Stimulated activated CD8-positive, alpha-beta memory T cell treated with anti-CD3 and anti-CD28 coated beads, Interleukin-12 subunit alpha, Interleukin-12 subunit beta, amount 100 ng/mL, for 4 hours (primary cell): Measurements from ENCODE around the gene TAS2R43.
"Not testable (repeated sequence)": the region's sequence is repeated elsewhere in the genome, so short reads cannot be mapped to it uniquely, and the experiment has no call there.

Experiments used
- DNase-seq: peaks from one replicate; pipeline ENCODE4 v3.0.0-alpha.2; 2020; ENCODE audit warnings: low read depth

Gene TAS2R43, protein sequence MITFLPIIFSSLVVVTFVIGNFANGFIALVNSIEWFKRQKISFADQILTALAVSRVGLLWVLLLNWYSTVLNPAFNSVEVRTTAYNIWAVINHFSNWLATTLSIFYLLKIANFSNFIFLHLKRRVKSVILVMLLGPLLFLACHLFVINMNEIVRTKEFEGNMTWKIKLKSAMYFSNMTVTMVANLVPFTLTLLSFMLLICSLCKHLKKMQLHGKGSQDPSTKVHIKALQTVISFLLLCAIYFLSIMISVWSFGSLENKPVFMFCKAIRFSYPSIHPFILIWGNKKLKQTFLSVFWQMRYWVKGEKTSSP

DNA sequence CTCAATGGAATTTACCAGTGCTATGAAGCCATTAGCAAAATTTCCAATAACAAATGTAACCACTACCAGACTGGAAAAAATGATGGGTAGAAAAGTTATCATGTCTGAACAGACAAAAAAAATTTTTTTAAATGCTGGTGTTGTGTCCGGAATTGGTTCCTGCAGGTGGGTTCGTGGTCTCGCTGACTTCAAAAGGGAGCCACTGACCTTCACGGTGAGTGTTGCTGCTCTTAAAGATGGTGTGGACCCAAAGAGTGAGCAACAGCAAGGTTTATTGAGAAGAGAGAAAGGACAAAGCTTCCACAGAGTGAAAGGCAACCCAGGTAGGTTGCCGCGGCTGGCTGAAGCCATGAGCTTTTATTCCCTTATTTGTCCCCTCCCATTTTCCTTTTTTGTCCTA is at the start of gene TAS2R43:
TAS2R43 (minus strand) TSS at position 186 of the 400 bp plus-strand sequence; CDS start at position 102, 84 bp downstream.
- DNase-seq, result no peak

DNA sequence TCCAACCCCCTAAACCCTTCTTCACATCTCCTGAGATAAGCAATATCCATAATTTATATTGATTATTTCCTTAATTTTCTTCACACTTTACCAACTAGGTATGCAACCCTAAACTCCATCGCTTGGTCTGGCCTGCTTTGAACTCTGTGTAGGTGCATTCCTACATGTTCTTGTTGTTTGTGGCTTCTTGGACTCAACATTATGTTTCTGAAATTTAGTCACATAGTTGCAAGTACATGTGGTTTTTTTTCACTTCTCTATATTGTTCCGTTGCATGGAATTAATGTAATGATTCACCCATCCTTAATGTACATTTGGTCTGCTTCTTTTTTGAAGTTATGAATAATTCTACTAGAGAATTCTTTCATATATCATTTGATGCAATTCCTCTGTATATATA is 44.0 kb upstream of the TAS2R43 start:
- DNase-seq, result no peak

DNA sequence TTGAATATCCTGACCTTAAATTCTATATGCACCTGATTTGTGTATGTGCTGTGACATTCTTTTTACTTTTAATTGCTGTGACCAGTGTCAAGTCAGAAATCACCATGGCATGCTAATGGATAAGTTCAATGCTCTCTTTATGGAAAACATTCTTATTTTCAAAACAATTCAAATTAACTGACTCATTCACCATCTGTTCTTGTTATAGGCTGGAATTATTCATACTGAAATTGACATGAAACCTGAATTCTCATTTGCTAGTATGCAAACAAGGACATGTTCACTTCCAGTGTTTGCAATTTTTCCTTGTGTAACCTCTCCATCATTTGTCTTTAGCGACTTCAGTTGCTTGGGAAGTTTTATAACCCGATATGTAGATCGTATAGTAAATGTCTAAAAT is 42.2 kb upstream of the TAS2R43 start, which contains the start of gene TAS2R30:
TAS2R30 (minus strand) TSS at position 340 of the 400 bp plus-strand sequence. CDS start 400 bp downstream, outside the sequence.
- DNase-seq, result no peak

DNA sequence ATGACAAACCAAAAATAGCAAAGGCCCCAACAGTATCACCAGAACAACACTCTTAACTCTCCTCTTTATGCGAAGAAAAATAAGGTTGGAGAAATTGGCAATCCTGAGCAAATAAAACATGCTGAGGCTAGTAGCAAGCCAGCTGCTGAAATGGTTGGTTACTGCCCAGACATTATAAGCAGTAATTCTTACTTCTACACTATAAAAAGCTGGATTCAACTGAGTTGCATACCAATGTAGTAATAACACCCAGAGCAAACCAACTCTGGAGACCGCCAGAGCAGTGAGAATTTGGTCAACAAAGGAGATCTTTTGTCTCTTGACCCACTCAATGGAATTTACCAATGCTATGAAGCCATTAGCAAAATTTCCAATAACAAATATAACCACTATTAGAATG is 41.7 kb upstream of the TAS2R43 start:
- no peak for DNase-seq

DNA sequence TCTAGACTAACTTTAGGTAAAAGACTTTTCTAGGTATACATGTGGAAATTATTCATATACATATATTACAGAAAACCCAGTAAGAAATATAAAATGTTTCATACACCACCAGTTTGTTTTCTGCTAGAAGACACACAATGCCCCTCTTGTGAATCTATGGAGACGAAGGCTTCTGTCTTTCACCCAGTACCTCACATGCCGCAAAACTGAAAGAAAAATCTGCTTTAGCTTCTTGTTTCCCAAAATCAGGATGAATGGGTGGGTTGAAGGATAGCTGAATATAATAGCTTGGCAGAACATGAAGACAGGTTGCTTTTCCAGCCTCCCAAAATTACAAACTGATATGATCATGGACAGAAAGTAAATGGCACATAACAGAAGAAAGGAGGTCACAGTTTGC is 41.0 kb upstream of the TAS2R43 start:
- no peak for DNase-seq

DNA sequence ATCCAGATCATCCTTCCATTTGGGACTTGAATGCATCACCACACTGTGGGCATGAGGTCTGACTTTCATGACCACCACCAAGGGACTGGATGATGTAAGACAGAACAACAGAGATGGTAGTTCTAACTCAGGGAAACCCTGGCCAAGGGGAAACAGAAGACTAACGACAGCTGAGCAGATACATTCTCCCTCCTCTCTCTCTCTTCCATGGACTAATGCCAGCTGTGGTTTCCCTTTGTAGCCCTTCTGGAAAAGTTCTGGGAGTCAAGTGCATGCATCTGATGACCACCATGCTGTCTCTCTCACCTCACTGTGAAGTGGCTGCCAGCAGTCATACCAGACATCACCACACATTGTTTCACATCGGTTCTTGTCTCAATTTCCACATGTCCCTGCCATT is 38.9 kb upstream of the TAS2R43 start:
- no peak for DNase-seq

DNA sequence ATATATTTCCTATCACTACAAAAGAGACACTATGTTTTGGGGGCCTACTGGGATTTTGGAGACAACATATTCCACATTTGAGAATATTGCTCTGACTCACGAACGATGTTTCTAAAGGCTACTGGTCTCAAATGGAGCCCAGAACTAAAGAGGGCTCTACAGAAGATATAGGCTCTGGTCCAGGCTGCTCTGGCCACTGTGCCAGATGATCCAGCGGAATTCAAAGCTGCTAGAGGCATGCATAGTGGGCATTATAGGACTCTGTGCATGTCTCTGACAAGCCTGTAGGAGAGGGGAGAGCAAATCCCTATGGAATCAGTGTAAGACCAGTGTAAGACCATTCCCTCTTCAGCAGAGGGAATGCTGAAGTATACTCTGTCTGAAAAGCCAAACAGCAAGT is 38.3 kb upstream of the TAS2R43 start:
- DNase-seq, result no peak

DNA sequence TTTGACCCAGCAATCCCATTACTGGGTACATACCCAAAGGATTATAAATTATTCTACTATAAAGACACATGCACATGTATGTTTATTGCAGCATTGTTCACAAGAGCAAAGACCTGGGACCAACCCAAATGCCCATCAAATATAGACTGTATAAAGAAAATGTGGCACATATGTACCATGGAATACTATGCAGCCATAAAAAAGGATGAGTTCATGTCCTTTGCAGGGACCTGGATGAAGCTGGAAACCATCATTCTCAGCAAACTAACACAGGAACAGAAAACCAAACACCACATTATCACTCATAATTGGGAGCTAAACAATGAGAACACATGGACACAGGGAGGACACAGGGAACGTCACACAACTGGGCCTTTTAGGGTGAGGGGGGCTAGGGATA is 22.0 kb upstream of the TAS2R43 start:
- not testable (repeated sequence) for DNase-seq

DNA sequence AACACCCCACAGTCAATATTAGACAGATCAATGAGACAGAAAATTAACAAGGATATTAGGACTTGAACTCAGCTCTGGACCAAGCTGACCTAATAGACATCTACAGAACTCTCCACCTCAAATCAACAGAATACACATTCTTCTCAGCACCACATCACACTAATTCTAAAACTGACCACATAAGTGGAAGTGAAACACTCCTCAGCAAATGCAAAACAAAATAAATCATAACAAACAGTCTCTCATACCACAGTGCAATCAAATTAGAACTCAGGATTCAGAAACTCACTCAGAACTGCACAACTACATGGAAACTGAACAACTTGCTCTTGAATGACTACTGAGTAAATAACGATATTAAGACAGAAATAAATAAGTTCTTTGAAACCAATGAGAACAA is 19.1 kb upstream of the TAS2R43 start:
- not testable (repeated sequence) for DNase-seq

DNA sequence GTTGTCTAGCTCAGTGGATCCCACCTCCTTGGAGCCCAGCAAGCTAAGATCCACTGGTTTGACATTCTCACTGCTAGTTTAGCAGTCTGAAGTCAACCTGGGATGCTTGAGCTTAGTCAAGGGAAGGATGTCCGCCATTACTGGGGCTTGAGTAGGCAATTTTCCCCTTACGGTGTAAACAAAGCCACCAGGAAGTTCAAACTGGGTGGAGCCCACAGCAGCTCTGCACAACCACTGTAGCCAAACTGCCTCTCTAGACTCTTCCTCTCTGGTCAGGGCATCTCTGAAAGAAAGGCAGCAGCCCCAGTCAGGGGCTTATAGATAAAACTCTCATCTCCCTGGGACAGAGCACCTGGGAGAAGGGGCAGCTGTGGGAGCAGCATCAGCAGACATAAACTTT is 16.7 kb upstream of the TAS2R43 start:
- DNase-seq, result no peak

DNA sequence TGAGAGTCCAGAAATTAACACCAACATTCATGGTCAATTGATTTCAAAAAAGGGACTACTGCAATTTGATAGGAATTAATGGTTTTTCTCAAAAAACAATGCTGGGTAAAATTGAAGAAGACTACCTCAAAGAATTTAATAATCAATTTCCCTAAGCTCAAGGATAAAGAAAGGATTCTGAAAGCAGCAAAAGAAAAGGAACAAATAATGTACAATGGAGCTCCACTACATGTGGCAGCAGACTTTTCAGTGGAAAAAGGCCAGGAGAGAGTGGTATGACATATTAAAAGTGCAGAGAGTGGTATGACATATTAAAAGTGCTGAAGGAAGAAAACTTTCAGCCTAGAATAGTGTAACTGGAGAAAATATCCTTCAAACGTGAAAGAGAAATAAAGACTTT is 15.6 kb upstream of the TAS2R43 start:
- no peak for DNase-seq

DNA sequence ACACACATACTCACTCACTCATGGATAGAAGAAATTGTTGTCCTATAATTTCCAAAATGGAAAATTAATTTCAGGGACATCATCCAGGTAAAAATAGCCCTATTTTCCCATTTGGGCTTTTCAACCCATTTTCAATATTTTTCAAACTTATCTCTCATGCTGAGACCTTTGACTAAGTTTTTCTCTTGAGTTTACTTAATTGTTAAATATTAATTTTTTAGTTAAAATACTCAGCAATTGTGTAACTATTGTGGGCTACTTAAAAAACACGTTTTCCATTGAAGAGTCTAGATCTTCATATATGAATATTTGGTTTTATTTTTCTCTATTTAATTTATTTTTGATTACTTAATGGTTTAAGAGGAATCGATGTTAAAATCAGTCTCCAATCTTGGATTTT is 14.2 kb upstream of the TAS2R43 start:
- DNase-seq, result no peak

DNA sequence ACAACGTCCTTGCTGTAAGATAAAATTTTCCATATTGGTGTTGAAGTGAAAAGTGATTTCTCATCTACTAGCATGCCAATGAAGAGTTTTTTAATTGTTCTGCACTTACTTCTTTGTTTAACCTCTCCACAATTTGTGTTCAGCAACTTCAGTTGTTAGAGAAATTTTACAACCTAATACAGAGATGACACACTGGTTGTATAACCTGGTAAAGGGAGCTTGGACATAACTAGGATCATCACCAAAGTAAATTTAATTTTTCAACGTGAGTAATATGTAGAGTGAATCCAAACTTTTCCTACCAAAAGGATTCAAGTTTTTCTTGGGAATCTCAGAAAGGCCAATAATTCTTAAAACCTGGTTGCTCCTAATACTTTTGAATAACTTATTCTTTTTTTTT is 13.4 kb upstream of the TAS2R43 start:
- DNase-seq, result no peak

DNA sequence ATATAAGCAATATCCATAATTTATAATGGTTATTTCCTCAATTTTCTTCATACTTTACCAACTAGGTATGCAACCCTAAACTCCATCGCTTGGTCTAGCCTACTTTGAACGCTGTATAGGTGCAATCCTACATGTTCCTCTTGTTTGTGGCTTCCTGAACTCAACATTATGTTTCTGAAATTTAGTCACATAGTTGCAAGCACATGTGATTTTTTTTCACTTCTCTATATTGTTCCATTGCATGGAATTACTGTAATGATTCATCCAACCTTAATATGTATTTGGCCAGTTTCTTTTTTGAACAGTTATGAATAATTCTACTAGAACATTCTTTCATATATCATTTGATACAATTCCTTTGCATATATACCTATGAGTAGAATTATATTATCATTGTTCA is 2.8 kb upstream of the TAS2R43 start:
- not testable (repeated sequence) for DNase-seq

DNA sequence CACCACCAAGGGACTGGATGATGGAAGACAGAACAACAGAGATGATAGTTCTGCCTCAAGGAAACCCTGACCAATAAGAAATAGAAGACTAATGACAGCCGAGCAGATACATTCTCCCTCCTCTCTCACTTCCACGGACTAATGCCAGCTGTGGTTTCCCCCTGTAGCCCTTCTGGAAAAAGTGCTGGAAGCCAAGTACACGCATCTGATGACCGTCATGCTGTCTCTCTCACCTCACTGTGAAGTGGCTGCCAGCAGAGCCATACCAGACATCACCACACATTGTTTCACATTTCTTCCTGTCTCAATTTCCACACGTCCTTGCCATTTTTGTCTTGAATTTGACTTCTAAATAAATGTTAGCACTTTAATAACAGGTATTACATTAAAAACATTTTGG is 2.9 kb downstream of the TAS2R43 start:
- no peak for DNase-seq

DNA sequence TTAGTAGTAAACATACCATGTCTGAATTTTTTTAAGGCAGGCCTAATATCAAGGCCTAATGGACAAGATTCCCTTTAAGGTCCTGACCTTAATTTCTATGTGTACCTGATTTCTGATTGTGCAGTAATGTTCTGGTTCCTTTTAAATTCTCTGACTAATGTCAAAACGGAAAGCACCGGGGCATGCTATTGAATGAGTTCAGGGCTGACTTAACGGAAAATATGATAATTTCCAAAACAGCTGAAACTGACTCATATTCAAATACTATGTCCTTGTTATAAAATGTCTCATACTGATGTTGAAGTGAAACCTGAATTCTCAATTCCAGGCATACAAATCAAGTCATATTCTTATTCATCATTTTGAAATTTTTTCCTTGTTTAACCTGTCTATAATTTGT is 6.7 kb downstream of the TAS2R43 start:
- no peak for DNase-seq

DNA sequence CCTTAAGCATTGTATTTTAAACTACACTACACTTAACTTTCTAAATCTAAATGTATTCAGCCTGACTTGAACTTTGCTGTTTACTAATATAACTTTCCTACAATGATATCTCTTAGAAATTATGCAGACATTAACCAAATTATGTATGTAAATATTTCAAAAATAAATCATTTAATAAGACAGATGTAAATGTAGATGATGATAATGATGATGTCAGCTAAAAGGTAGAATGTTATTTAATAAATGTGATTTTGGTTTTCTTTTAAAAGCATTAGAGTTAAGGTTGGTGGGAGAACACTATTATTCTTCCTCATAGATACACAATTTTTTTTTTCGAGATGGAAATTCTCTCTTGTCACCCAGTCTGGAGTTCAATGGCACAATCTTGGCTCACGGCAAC is 10.1 kb downstream of the TAS2R43 start:
- no peak for DNase-seq

DNA sequence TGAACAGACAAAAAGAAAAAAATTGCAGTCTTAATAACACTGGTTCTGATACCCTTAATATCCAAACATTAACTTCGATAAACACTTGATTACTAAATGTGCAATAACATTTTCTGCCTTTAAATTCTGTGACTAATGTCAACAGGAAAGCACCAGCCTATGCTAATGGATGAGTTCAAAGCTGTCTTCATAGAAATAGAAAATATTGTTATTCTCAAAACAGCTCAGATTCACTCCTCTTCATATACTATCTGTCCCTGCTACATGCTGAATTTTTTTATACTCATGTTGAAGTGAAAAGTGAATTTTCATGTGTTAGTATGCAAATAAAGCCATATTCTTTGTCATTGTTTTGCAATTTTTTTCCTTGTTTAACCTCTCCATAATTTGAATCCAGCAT is 13.9 kb downstream of the TAS2R43 start:
- no peak for DNase-seq

DNA sequence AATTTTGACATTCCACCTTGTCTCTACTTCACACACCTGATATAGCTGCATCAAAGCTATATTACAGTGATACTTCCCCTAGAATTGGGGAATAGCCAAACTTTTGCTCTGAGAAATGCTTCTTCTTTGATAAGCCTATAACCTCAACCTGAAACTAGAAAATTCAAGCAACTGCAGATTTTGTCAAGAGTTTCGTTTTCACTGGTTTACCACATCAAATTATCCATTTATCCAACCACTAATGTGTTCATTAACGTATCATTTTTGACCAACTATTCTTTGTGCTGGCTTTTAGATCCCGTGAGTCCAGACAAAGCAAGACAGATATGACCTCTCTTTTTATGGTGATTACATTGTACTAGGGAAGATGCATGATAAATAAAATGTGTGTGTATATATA is 16.5 kb downstream of the TAS2R43 start:
- DNase-seq, result no peak

DNA sequence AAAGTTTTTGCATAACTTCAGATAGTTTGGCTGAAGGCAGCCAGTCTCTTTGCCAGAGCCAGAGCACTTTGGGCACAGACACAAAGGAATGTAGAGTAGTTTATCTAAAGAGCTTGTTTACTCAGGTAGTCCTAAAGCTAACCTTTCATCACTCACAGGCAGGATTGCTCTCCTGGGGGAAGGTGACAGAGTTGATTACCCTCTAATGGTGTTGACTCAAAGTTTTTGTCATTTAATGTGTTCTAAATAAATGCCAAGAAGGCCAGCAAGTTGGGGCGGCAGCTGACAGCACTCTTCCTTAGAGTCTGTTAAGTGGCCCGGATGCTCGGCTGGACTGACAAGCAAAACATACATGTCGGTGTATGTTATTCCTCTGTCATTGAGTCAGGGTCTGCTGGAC is 20.7 kb downstream of the TAS2R43 start:
- DNase-seq, result no peak

DNA sequence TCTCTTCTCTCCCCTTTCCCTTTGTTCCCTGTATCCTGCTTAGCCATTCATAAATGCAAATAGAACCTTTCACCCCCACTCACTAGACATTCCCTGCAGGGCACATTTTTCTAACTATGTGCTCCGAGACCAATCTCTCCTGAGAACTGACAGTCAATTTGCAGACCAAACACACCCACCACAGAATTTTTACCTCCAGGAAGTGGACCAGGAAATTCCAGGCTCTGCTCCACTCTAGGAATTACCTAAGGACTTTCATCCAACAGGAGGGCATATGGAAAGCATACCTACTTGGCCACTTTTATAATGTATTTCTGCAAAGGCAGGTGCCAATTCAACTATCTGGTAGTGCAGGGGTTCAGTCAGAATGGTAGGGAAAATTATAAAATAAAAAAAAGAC is 21.1 kb downstream of the TAS2R43 start:
- DNase-seq, result no peak

DNA sequence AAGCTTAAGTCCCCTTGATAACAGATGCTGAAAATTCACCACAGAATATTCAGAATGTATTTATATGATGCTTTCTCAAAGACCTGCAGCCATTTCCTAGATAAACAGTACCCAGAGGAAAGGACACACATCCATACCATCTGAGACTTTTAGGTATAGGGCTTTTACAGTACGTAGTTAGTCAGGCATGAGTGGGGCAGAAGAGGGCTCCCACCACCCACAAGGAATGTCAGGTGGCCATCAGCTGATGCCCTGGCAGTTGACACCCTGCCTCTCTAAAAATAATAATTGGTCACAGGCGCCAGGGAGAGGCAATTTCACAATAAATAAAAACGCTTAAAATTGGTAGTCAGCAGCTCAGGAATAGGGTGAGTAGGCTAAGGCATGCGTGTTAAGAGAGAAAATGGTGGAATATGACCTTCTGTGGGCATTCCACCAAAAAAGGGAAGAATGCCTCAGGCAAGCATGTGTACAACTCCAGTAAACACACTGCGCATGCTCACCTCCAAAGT is 22.2 kb downstream of the TAS2R43 start:
- no peak for DNase-seq

DNA sequence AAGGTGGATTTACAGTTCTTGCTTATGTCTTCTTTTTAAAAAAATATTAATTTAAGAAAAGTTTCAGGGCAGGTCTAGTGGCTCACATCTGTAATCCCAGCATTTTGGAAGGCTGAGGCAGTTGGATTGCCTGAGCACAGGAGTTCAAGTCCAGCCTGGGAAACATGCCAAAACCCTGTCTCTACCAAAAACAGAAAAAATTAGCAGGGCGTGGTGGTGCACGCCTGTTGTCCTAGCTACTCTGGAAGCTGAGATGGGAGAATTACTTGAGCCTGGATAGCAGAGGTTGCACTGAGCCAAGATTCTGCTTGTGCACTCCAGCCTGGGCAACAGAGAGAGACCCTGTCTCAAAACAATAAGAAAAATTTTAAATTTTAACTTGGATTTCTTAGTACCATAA is 24.6 kb downstream of the TAS2R43 start:
- DNase-seq, result no peak

DNA sequence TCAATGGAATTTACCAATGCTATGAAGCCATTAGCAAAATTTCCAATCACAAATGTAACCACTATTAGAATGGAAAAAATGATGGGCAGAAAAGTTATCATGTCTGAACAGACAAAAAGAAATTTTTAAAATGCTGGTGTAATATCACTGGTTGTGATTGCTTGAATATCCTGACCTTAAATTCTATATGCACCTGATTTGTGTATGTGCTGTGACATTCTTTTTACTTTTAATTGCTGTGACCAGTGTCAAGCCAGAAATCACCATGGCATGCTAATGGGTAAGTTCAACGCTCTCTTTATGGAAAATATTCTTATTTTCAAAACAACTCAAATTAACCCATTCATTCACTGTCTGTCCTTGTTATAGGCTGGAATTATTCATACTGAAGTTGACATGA is 29.9 kb downstream of the TAS2R43 start, which contains the start of gene TAS2R46:
TAS2R46 (minus strand) TSS at position 101 of the 400 bp plus-strand sequence; CDS start at position 101, 0 bp downstream.
- DNase-seq, result not testable (repeated sequence)
